Neural progenitor cell (in vitro differentiated cells): Measurements from ENCODE around the gene GKN2.

ENCODE experiments used
- CTCF ChIP-seq: fragments of 200-600 bp; sonication (generic); IDR thresholded peaks from 2 replicates; pipeline ENCODE4 v1.5.1; 2017; ENCODE audit warnings: antibody characterized with exemption, mild to moderate bottlenecking
- EZH2phosphoT487 ChIP-seq: fragments of 200-600 bp; sonication (generic); IDR thresholded peaks from 2 replicates; pipeline ENCODE4 v1.6.1; 2017; ENCODE audit warnings: antibody characterized with exemption

GRCh38 chr2:68911709-68912108, 41.0 kb downstream of the GKN2 start:
- TF ChIP-seq CTCF, result no peak
- no peak for TF ChIP-seq EZH2phosphoT487
